MCF 10A (cell line): Measurements from ENCODE around the gene DNAJC15. TPM values are rescaled to one million over a fixed set of nuclear protein-coding genes. Genes with fewer than 3 reads are reported as not detected.

Source experiments
- BruUV-seq: library from RNA; stranded (reverse); fragments of 400-500 nt; replicated peaks from 2 replicates; lab custom pipeline; 2021; lab: Mats Ljungman, UMichigan
- CTCF ChIA-PET: fragments of 300-600 bp; sonication (Branson Sonifier 250); formaldehyde crosslinking; extraction: SDS; loops from one replicate; lab custom pipeline; 2021; ENCODE audit warnings: antibody characterized with exemption, inconsistent platforms; lab: Yijun Ruan, JAX
- POLR2A ChIA-PET: fragments of 300-600, 350-650 bp; sonication (Branson Sonifier 250); formaldehyde crosslinking; extraction: SDS; loops from one replicate; lab custom pipeline; 2020; ENCODE audit warnings: antibody characterized with exemption, inconsistent platforms; lab: Yijun Ruan, JAX
- DNase-seq: peaks from one replicate; pipeline ENCODE4 v3.0.0-alpha.2; 2018; ENCODE audit not compliant: unreplicated experiment
- H3K27ac Mint-ChIP-seq: one replicate; pipeline ENCODE4 v1.8.0; 2022; ENCODE audit warnings: mild to moderate bottlenecking, low read depth, mixed read lengths; ENCODE audit not compliant: unreplicated experiment
- H3K27me3 Mint-ChIP-seq: one replicate; pipeline ENCODE4 v1.8.0; 2022; ENCODE audit warnings: mixed read lengths; ENCODE audit not compliant: insufficient read depth, unreplicated experiment
- H3K36me3 Mint-ChIP-seq: one replicate; pipeline ENCODE4 v1.8.0; 2022; ENCODE audit warnings: mild to moderate bottlenecking, moderate library complexity, mixed read lengths; ENCODE audit not compliant: insufficient read depth, unreplicated experiment
- H3K4me1 Mint-ChIP-seq: one replicate; pipeline ENCODE4 v1.8.0; 2022; ENCODE audit warnings: mixed read lengths; ENCODE audit not compliant: insufficient read depth, unreplicated experiment
- H3K4me3 Mint-ChIP-seq: one replicate; pipeline ENCODE4 v1.8.0; 2022; ENCODE audit warnings: mild to moderate bottlenecking, moderate library complexity, mixed read lengths; ENCODE audit not compliant: unreplicated experiment
- H3K9me3 Mint-ChIP-seq: one replicate; pipeline ENCODE4 v1.8.0; 2022; ENCODE audit warnings: mixed read lengths; ENCODE audit not compliant: unreplicated experiment
- intact Hi-C: fragments of 100-400 bp; cut with micrococcal nuclease; formaldehyde crosslinking; loops from 2 replicates; pipeline ENCODE4 v1.14.1; 2022
- total RNA-seq: library from RNA; stranded (reverse); gene quantifications from 2 replicates; pipeline ENCODE4 v1.2.3, GENCODE V29; 2022
- TF ChIP-seq, protein P1 (sequence below): fragments of 200-600 bp; IDR thresholded peaks from one replicate; pipeline ENCODE4 v1.8.0; 2022; ENCODE audit warnings: antibody characterized with exemption, mild to moderate bottlenecking; ENCODE audit not compliant: unreplicated experiment

Gene DNAJC15
- total RNA-seq, 1 experiment from 2014 or later: 34.0 TPM

DNA sequence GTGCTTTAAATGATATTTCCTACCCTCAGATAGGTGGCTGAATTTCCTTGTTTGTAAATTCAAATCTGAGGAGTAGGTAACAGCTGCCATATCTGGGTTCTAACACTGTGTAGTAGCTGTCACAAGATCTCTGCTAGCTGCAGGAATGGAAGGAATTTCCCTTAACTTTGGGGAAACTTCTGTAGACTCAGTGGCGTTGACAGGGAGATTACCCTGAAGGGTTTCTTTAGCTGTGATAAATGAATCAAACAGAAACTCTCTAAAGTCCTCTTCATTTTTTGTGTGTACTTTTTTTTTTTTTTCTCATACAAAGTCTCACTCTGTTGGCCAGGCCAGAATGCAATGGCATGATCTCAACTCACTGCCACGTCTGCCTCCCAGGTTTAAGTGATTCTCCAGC lies 26.0 kb upstream of the DNAJC15 start:
- POLR2A ChIA-PET: interaction anchor here (0.8 to 2.3 kb wide), 9 partner anchors 8 to 278 kb away, joined by 3 to 11 read pairs (median 4); no protein-coding TSS in a partner anchor
- Mint-ChIP-seq H3K4me3 (no peak overlapping the region), H3K9me3 (peaks cover 8% of the 10 kb centered on the region), H3K27ac (peak overlapping the region; percentile 96), H3K27me3 (no peaks in the 10 kb centered on the region), H3K4me1 (peaks cover 28% of the 10 kb centered on the region), H3K36me3 (no peaks in the 10 kb centered on the region)
- TF ChIP-seq, protein P1, sequence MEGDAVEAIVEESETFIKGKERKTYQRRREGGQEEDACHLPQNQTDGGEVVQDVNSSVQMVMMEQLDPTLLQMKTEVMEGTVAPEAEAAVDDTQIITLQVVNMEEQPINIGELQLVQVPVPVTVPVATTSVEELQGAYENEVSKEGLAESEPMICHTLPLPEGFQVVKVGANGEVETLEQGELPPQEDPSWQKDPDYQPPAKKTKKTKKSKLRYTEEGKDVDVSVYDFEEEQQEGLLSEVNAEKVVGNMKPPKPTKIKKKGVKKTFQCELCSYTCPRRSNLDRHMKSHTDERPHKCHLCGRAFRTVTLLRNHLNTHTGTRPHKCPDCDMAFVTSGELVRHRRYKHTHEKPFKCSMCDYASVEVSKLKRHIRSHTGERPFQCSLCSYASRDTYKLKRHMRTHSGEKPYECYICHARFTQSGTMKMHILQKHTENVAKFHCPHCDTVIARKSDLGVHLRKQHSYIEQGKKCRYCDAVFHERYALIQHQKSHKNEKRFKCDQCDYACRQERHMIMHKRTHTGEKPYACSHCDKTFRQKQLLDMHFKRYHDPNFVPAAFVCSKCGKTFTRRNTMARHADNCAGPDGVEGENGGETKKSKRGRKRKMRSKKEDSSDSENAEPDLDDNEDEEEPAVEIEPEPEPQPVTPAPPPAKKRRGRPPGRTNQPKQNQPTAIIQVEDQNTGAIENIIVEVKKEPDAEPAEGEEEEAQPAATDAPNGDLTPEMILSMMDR: no peak
- DNase-seq: no peak
- CTCF ChIA-PET: interaction anchor here (0.6 to 2.2 kb wide), 4 partner anchors 14 to 58 kb away, joined by 3 to 13 read pairs (median 4); no protein-coding TSS in a partner anchor
- no TSS peak for BruUV-seq
- intact Hi-C loops: loop anchor here (2.0 to 10.0 kb wide), 3 partner anchors 29 to 103 kb away; no protein-coding TSS in a partner anchor

DNA sequence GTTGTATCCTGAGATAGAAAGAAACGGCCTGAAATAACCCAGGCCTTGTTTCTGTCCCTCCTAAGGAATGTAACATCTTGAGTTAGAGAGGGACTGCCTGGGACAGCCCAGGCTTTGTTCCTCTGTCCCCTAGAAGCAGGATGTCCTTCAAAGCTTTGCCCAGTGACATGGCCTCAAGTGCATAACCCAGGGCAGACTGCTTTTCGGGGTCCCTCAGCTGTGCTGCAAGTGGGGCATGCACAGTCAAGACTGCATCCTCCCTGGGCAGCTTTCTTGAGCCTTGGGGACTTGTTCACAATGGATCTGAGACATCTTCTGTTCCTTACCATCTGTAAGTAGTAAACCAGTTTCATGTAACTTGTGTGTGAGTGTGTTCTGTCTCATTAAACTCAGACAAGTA lies 23.9 kb upstream of the DNAJC15 start:
- ChIA-PET POLR2A (interaction anchor here (1.1 kb wide), 1 partner anchor 35 kb away, joined by 3 read pairs; no protein-coding TSS in a partner anchor), CTCF (interaction anchor here (2.4 kb wide), 1 partner anchor 30 kb away, joined by 8 read pairs; no protein-coding TSS in a partner anchor)
- Mint-ChIP-seq H3K9me3 (peaks cover 8% of the 10 kb centered on the region), H3K36me3 (no peaks in the 10 kb centered on the region), H3K27me3 (no peaks in the 10 kb centered on the region), H3K4me3 (no peak overlapping the region), H3K4me1 (peaks cover 38% of the 10 kb centered on the region), H3K27ac (no peak overlapping the region)
- BruUV-seq: no TSS peak
- intact Hi-C loops: loop anchor here (10.0 kb wide), 1 partner anchor 105 kb away; no protein-coding TSS in a partner anchor
- DNase-seq: no peak
- TF ChIP-seq, protein P1: no peak

DNA sequence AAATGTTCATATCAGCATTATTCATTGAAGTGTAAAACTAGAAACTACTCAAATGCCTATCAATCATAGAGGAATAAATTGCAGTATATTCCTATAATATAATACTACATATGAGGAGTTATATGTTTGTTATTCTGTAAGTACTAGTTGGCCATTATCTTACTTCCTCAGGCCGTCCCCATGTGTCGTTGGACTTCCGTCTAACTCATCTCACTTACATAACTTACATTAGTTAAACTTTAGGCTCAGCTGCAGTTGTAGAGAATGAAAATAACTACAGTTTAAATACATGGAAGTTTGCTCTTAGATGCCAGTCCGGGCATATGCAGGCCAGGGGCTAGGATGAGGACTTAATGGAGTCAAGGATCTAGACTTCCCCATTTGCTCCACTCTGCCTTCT lies 22.7 kb upstream of the DNAJC15 start:
- DNase-seq: no peak
- peaks cover 8% of the 10 kb centered on the region for H3K9me3 Mint-ChIP-seq
- BruUV-seq: no TSS peak
- intact Hi-C loops: no loop called here
- H3K27ac Mint-ChIP-seq: no peak overlapping the region
- POLR2A ChIA-PET: interaction anchor here (1.1 to 1.3 kb wide), 2 partner anchors 34 to 57 kb away, joined by 3 read pairs; no protein-coding TSS in a partner anchor
- TF ChIP-seq, protein P1: no peak
- H3K27me3 Mint-ChIP-seq: no peaks in the 10 kb centered on the region
- peaks cover 44% of the 10 kb centered on the region for H3K4me1 Mint-ChIP-seq
- no peak overlapping the region for H3K4me3 Mint-ChIP-seq
- H3K36me3 Mint-ChIP-seq: no peaks in the 10 kb centered on the region
- CTCF ChIA-PET: interaction anchor here (2.4 kb wide), 1 partner anchor 31 kb away, joined by 8 read pairs; no protein-coding TSS in a partner anchor

DNA sequence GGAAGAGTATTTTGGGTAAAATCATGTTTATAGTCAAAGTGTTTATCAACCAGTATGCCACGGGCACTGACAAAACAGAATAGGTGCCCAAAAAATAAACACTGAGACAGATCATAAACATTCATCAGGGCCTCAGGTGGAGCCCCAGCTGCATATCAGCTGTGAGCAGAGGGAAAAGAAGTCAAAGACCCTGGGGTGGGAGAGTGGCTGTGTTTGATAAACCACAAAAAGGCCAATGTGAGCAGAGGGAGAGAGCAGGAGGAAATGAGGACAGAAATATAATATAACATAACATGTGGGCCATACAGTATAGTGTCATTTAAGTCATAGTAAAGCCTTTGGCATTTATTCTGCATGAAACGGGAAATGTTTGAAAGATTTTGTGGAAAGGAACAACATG lies 21.4 kb upstream of the DNAJC15 start:
- Mint-ChIP-seq H3K27me3 (no peaks in the 10 kb centered on the region), H3K4me1 (peaks cover 37% of the 10 kb centered on the region), H3K36me3 (no peaks in the 10 kb centered on the region), H3K4me3 (peak overlapping the region; percentile 31), H3K27ac (peak overlapping the region; percentile 88), H3K9me3 (peaks cover 8% of the 10 kb centered on the region)
- DNase-seq: no peak
- BruUV-seq: no TSS peak
- TF ChIP-seq, protein P1: no peak
- ChIA-PET CTCF (no interaction called here), POLR2A (interaction anchor here (0.7 to 1.3 kb wide), 3 partner anchors 13 to 56 kb away, joined by 3 to 4 read pairs (median 3); no protein-coding TSS in a partner anchor)
- intact Hi-C loops: no loop called here
